Mesodermal cell (in vitro differentiated cells): ENCODE data around the gene PSENEN.
A peak's percentile ranks its signal among the peaks of the same experiment; 100 is the strongest.

Source experiments
- H3K27ac ChIP-seq: 2 replicates; pipeline ENCODE4 v1.7.0; 2013; ENCODE audit warnings: mild to moderate bottlenecking, low read depth, low read length, moderate library complexity; ENCODE audit not compliant: severe bottlenecking
- H3K36me3 ChIP-seq: 2 replicates; pipeline ENCODE4 v1.7.1; 2013; ENCODE audit warnings: mild to moderate bottlenecking, low read length, moderate library complexity; ENCODE audit not compliant: control insufficient read depth, insufficient read depth
- H3K4me1 ChIP-seq: one replicate; pipeline ENCODE4 v1.7.1; 2013; ENCODE audit warnings: mild to moderate bottlenecking, low read length; ENCODE audit not compliant: insufficient read depth, control insufficient read depth, poor library complexity, severe bottlenecking
- H3K4me3 ChIP-seq: 2 replicates; pipeline ENCODE4 v1.7.0; 2013; ENCODE audit warnings: low read length, control low read depth, mild to moderate bottlenecking; ENCODE audit not compliant: insufficient read depth, poor library complexity, severe bottlenecking; ENCODE audit errors: extremely low read depth
- H3K9me3 ChIP-seq: 2 replicates; pipeline ENCODE4 v1.7.1; 2013; ENCODE audit warnings: mild to moderate bottlenecking, low read length, moderate library complexity; ENCODE audit not compliant: control insufficient read depth
- WGBS, 2 experiments: methylation state at CpG; one replicate each; pipeline ENCODE4 v1.1.5; 2013; ENCODE audit warnings: missing lambda C conversion rate in 2 of 2; ENCODE audit not compliant: insufficient coverage in 2 of 2; 5-methylcytosine and 5-hydroxymethylcytosine counted together

PSENEN gene

DNA sequence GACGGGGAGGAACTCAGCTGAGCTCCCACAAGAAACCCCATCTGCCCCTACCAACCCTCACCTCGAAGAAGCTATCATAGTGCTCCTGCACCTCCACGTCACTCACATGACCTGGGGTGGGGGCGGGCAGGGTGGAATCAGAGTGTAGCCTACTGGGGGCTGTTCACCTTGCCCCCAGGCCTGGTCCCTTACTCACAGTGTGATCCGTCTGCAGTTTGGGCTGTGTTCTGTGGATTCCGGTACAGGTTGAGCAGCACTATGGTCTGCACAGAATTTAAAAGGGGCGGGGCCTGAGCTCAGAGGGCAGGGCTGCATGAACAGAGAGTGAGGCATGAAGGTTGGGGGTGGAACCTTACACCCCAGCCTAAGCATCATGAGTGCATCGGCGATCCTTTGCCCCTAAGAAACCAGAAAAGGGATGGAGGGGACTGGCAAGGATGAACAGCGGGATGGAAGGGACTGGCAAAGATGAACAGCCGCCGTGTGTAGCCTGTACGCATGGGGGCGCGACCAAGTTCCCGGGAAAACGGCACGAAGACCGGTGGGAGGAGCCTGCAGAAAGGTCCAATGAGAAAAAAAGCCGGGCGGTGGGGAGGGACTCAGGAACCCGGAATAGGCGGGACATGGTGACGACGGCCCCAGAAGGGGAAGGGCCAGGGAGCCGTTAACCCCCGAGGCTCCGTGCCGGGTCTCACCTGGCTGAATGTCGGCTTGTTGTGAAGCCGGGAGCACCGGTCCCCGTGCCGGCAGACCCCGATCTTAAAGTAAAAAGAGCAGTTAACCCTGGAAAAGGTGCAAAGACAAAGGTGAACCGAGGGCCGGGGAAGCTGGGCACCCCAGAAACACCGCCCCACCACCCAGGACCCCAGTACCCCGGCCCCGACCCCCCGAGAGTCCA lies 772 bp upstream of the PSENEN start:
- H3K9me3 ChIP-seq, result no peaks in the 10 kb centered on the region
- H3K4me1 ChIP-seq, result peaks cover 16% of the 10 kb centered on the region
- H3K4me3 ChIP-seq, result peak overlapping the region; percentile 97
- peak overlapping the region; percentile 100 for H3K27ac ChIP-seq
- peaks cover 14% of the 10 kb centered on the region for H3K36me3 ChIP-seq
- 10 to 12% methylated on average over 32 to 40 of the region's 41 CpGs for WGBS, 2 experiments

DNA sequence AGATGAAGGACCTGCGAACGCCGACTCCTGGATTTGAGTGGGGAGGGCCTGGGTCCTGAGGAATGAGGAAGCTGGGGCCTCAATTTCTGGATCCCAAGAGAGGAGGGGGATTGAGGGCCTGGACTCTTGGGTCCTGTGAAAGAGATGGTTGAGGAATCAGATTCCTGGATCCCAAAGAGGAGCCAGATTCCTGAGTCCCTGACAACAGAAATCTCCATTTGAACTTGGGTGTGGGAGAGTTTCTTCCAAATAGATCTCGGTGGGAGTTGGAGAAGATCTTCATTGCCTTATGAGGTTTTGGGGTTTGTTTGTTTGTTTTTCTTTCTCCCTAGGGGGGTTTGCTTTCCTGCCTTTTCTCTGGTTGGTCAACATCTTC lies 624 bp downstream of the PSENEN start:
- WGBS, 2 experiments, result 20 to 30% methylated on average over 4 of the region's 4 CpGs
- Histone ChIP-seq H3K9me3 (no peaks in the 10 kb centered on the region), H3K36me3 (peaks cover 14% of the 10 kb centered on the region), H3K4me1 (peaks cover 13% of the 10 kb centered on the region), H3K27ac (no peak overlapping the region), H3K4me3 (peak overlapping the region; percentile 97)

DNA sequence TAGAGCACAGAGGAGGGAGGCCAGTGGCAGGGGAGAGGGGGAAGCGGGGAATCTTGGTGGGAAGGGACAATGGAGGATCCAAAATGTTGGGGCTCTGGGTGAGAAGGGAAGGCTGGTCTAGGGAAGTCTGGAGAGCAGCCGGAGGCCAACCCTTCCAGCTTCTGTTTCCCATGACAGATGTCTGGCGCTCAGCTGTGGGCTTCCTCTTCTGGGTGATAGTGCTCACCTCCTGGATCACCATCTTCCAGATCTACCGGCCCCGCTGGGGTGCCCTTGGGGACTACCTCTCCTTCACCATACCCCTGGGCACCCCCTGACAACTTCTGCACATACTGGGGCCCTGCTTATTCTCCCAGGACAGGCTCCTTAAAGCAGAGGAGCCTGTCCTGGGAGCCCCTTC lies 1.1 kb downstream of the PSENEN start:
- peaks cover 13% of the 10 kb centered on the region for H3K4me1 ChIP-seq
- H3K9me3 ChIP-seq, result no peaks in the 10 kb centered on the region
- H3K36me3 ChIP-seq, result peaks cover 17% of the 10 kb centered on the region
- no peak overlapping the region for H3K27ac ChIP-seq
- peak overlapping the region; percentile 97 for H3K4me3 ChIP-seq
- WGBS, 2 experiments, result 93 to 99% methylated on average over 3 to 5 of the region's 5 CpGs

DNA sequence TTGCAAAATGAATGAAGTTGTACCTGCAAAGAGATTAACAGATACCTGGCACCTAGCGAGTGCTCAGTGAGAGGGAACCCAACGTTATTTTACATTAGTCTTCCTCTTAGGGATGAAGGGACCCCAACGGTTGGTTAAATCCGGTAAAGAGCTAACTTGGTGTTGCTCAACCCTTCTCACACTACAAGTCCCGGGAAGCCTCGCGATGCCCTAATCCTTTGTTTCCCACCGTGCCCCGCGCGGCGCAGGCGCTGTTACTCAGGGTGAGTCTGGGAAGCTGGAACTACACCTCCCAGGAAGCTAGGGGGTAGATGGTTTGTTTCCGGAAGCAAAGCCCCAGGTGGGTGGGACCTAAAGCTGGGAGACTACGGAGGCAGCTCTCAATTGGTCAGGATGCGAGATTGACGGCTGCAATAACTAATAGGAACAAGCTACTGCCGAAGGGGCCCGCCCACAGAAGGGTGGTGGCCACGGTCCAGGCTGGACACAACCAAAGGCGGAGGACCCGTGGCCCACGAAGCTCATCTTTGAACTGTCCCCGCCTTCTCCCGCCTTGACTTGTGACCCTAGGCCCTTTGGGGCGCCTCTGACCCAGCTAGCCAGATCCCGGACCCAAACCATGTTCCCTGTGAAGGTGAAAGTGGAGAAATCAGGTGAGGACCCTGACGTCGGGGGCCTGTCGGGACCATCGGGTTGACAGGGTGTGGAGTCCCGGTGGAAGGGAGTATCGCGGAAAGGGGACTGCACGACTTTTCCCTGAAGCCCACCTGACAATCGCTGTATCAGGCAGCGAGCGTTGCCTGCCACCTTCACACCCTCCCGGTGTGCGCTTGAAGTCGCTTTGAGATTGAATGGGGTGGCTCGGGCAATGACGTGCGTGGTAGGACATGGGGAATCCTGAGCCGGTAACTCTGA lies 2.9 kb downstream of the PSENEN start, which contains the start of gene LIN37:
Gene LIN37, plus strand, starts transcription at position 471 of the 915 bp plus-strand sequence. Its CDS starts 149 bp downstream, at position 620.
- 1 to 3% methylated on average over 27 to 32 of the region's 45 CpGs for WGBS, 2 experiments
- H3K9me3 ChIP-seq, result no peaks in the 10 kb centered on the region
- H3K4me1 ChIP-seq, result peaks cover 7% of the 10 kb centered on the region
- H3K4me3 ChIP-seq, result peak within 1 kb of the TSS; percentile 93
- peaks cover 30% of the 10 kb centered on the region for H3K36me3 ChIP-seq
- H3K27ac ChIP-seq, result no peak within 1 kb of the TSS

DNA sequence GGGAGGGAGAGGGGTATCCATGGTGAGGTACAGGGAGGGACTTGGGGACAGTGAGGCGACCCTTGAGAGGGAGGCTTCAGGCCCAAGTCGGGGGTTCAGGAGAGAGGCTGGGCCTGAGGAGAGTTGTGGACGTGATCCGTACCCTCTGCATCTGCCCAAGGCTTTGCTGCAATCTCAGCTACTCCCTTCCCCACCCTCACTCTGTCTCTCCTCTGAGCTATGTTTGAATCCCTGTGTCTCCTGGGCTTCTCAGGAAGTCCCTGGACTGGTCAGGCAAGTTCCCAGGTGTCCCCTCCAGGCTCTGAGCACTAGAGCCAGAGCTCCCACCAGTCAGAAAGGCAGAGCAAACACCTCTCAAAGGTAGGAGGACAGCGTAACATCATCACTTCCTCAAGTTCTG lies 4.7 kb downstream of the PSENEN start:
- Histone ChIP-seq H3K36me3 (peaks cover 42% of the 10 kb centered on the region), H3K9me3 (no peaks in the 10 kb centered on the region), H3K27ac (no peak overlapping the region), H3K4me3 (no peak overlapping the region), H3K4me1 (peaks cover 7% of the 10 kb centered on the region)
- 93 to 100% methylated on average over 1 to 5 of the region's 5 CpGs for WGBS, 2 experiments

DNA sequence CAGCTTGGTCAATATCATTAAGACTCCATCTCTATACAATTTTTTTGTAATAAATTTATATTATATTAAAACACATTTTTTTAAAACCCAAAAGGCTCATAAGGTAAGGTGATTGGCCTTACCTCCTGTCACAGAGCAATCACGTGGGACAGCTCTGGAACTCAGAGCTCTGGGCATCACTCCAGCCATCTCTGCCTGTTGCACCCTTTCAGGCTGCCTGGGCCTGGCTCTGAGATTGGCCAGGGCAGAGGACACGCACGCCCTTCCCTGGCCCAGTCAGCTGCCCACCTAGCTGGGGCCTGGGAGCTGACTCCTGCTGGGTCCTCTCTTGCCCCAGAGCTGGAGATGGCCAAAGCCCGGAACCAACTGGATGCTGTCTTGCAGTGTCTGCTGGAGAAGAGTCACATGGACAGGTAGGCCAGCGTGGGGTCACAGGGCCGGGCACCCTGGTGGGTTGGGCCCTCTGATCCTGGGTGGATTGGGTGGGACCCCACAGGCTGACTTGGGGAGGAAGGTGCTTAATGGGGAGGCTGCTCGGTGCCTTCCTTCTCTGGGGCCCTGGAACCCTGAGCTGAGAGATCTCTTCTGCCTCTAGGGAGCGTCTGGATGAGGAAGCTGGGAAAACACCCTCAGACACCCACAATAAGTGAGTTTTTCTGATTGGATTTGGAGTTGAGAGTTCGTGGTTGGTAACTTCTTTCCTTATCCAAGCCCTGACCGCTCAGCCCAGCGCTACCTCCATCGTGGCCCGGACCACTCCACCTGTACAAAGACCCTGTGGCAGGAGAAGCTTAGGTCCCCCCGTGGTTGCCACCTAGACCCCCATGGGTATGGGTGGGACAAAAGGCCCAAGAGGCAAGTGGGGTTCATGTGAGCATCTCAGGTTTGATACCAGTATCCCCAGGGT lies 6.6 kb downstream of the PSENEN start:
- 83 to 90% methylated on average over 6 to 7 of the region's 14 CpGs for WGBS, 2 experiments
- Histone ChIP-seq H3K9me3 (no peaks in the 10 kb centered on the region), H3K4me1 (peaks cover 14% of the 10 kb centered on the region), H3K27ac (no peak overlapping the region), H3K4me3 (no peak overlapping the region), H3K36me3 (peaks cover 44% of the 10 kb centered on the region)

DNA sequence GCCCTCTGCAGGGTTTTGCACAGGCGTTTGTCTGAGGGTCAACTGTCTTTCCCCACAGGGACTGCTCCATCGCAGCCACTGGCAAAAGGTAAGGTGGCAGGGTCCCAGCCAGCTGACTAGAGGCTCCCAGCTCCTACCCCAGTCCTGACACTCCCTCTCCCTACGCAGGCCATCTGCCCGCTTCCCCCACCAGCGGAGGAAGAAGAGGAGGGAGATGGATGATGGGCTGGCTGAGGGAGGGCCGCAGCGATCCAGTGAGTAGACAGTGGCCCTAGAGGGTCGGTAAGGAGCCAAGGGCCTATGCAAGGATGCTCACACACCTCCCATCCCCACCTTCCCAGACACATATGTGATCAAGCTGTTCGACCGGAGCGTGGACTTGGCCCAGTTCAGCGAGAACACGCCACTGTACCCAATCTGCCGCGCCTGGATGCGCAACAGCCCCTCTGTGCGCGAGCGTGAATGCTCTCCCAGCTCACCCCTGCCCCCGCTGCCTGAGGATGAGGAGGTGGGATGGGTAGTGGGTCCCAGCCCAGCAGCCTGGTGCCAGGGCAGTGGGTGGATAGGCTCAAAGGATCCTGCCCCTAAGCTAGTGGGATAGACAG lies 7.4 kb downstream of the PSENEN start:
- no peak overlapping the region for H3K27ac ChIP-seq
- H3K9me3 ChIP-seq, result no peaks in the 10 kb centered on the region
- 97% methylated on average over 12 of the region's 20 CpGs for WGBS, 2 experiments
- H3K36me3 ChIP-seq, result peaks cover 41% of the 10 kb centered on the region
- no peak overlapping the region for H3K4me3 ChIP-seq
- peaks cover 15% of the 10 kb centered on the region for H3K4me1 ChIP-seq

DNA sequence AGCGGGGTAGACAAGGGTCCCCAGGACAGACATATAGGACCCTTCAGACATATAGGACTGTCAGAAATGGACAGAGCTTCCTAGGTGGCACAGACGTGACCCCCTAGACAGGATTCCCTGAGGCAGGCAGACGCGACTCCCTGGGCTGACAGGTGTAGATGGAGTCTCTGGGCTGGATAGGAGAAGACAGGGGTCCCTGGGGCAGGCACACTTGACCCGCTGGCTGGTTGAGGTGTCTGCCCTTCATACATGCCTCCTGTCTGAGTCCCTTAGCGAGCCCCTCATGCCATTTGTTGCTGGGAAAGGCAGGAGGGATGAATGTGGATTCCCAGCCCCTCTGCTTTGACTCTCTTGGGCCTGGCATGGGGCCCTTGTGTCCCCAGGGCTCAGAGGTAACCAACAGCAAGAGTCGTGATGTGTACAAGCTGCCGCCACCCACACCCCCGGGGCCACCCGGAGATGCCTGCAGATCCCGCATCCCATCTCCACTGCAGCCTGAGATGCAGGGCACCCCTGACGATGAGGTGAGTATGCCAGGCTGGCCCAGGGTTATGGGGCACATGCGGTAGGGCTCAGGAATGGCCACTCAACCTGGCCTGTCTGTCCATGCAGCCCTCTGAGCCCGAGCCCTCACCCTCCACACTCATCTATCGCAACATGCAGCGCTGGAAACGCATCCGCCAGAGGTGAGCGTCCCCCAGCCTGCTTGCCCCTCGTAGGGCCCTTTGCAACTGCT lies 8.4 kb downstream of the PSENEN start:
- Histone ChIP-seq H3K4me1 (peaks cover 15% of the 10 kb centered on the region), H3K27ac (no peak overlapping the region), H3K9me3 (no peaks in the 10 kb centered on the region), H3K4me3 (no peak overlapping the region), H3K36me3 (peaks cover 41% of the 10 kb centered on the region)
- 98% methylated on average over 18 of the region's 20 CpGs for WGBS, 2 experiments

DNA sequence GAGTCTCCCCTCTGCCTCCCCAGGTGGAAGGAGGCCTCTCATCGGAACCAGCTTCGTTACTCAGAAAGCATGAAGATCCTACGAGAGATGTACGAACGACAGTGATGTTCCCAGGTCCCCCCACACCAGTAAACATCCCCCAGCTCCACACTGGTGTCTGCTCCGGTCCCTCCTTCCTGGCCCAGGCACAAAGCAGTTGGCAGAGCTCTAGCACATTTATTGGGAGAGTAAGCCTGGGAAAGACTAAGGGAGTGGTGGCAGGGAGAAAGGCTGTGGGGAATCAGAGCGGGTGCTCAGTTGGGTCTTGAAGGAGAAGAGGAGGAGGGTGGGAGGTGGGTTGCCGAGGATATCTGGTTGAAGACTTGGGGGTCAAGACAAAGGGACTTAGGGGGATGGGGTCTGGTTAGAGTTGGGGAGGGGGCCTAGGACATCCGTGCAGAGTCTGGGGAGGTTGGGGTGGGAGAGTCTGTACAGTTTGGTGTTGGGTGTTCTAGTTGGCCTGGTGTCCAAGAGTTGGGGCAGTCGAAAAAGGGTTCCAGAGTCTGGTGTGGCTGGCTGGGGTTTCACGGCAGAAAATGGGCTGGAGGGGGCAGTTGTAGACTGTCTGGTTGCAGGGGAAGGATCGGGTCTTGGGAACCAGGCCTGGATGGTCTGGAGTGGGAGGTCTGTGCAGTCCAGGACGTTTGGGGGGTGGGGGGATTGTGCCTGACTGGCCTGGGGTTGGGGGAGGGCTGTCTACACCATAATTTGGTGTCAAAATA lies 9.1 kb downstream of the PSENEN start:
- H3K9me3 ChIP-seq, result no peaks in the 10 kb centered on the region
- WGBS, 2 experiments, result 91 to 95% methylated on average over 8 to 9 of the region's 13 CpGs
- peaks cover 46% of the 10 kb centered on the region for H3K36me3 ChIP-seq
- H3K4me1 ChIP-seq, result peaks cover 18% of the 10 kb centered on the region
- H3K4me3 ChIP-seq, result no peak overlapping the region
- no peak overlapping the region for H3K27ac ChIP-seq
